Fibroblast of skin of scalp (primary cell): ENCODE data around the gene PTS.

Source experiments
- DNase-seq: peaks from one replicate; pipeline ENCODE4 v3.0.0-alpha.2; 2013

PTS gene

GRCh38 chr11:112266410-112266778 lies 40.2 kb downstream of the PTS start:
- DNase-seq = no peak

GRCh38 chr11:112267188-112267591 lies 41.0 kb downstream of the PTS start:
- peak; percentile 64 for DNase-seq

- no peak for DNase-seq
Measured at GRCh38 chr11:112268406-112268805, 42.2 kb downstream of the PTS start.

GRCh38 chr11:112269139-112269538 lies 42.9 kb downstream of the PTS start:
- no peak for DNase-seq

GRCh38 chr11:112270551-112271180 lies 44.4 kb downstream of the PTS start:
- no peak for DNase-seq

GRCh38 chr11:112271242-112271641 lies 45.0 kb downstream of the PTS start:
- DNase-seq = no peak

GRCh38 chr11:112273066-112273465 lies 46.8 kb downstream of the PTS start:
- DNase-seq = no peak

- DNase-seq = no peak
Measured at GRCh38 chr11:112274007-112274783, 48.0 kb downstream of the PTS start.

- DNase-seq = no peak
Measured at GRCh38 chr11:112277029-112277428, 50.8 kb downstream of the PTS start.

GRCh38 chr11:112277941-112278340 lies 51.7 kb downstream of the PTS start:
- no peak for DNase-seq

GRCh38 chr11:112278803-112279202 lies 52.6 kb downstream of the PTS start:
- DNase-seq = no peak

GRCh38 chr11:112279901-112280267 lies 53.7 kb downstream of the PTS start:
- DNase-seq = peak; percentile 57

GRCh38 chr11:112280268-112281126 lies 54.3 kb downstream of the PTS start:
- DNase-seq = peak; percentile 81

- DNase-seq = no peak
Measured at GRCh38 chr11:112281726-112282125, 55.5 kb downstream of the PTS start.
